ENCODE results near the gene TGM2. TPM values are rescaled to one million over a fixed set of nuclear protein-coding genes. Genes with fewer than 3 reads are reported as not detected.
A peak's percentile ranks its signal among the peaks of the same experiment; 100 is the strongest.

The TGM2 gene
- total RNA-seq, 1 donor from 2014 or later = 529 TPM

GRCh38 chr20:38111366-38112232 is 53.5 kb downstream of the TGM2 start:
- intact Hi-C loops (cut with DNase I) = loop anchor here (2.0 to 5.0 kb wide), 2 partner anchors 39 to 41 kb away; no protein-coding TSS in a partner anchor
- Histone ChIP-seq H3K9me3 (no peaks in the 10 kb centered on the region), H3K36me3 (no peaks in the 10 kb centered on the region), H3K27me3 (no peaks in the 10 kb centered on the region), H3K4me1 (peaks cover 12 to 43% of the 10 kb centered on the region in 2 donors), H3K4me3 (no peak overlapping the region), H3K27ac (peak overlapping the region; percentile 86 to 88)
- no peak for TF ChIP-seq CTCF (IDR thresholded peaks at IDR 0.05)
- no peak for DNase-seq (ENCODE audit: low spot score in 2 of 2)

- Histone ChIP-seq H3K27ac (peak overlapping the region; percentile 86 to 88), H3K27me3 (no peaks in the 10 kb centered on the region), H3K4me1 (peaks cover 12 to 43% of the 10 kb centered on the region in 2 donors), H3K4me3 (no peak overlapping the region), H3K36me3 (no peaks in the 10 kb centered on the region), H3K9me3 (no peaks in the 10 kb centered on the region)
- DNase-seq (ENCODE audit: low spot score in 2 of 2) = no peak
- intact Hi-C loops (cut with DNase I) = loop anchor here (1.0 to 5.0 kb wide), 3 partner anchors 15 to 42 kb away; no protein-coding TSS in a partner anchor
- TF ChIP-seq CTCF (IDR thresholded peaks at IDR 0.05) = no peak
Measured at GRCh38 chr20:38110525-38111178, 54.4 kb downstream of the TGM2 start.

- intact Hi-C loops (cut with DNase I) = loop anchor here (1.0 to 5.0 kb wide), 4 partner anchors 15 to 57 kb away; no protein-coding TSS in a partner anchor
- Histone ChIP-seq H3K9me3 (no peaks in the 10 kb centered on the region), H3K36me3 (no peaks in the 10 kb centered on the region), H3K4me1 (peaks cover 12 to 43% of the 10 kb centered on the region in 2 donors), H3K27me3 (no peaks in the 10 kb centered on the region), H3K4me3 (no peak overlapping the region), H3K27ac (peak overlapping the region; percentile 86 to 88)
- peak in 1 of 2 donors; percentile 94 for DNase-seq (ENCODE audit: low spot score in 2 of 2)
- TF ChIP-seq CTCF (IDR thresholded peaks at IDR 0.05) = no peak
Measured at GRCh38 chr20:38109591-38110524, 55.2 kb downstream of the TGM2 start.

- no peaks in the 10 kb centered on the region for H3K36me3 ChIP-seq
- no peak overlapping the region for H3K4me3 ChIP-seq
- peaks cover 12 to 43% of the 10 kb centered on the region in 2 donors for H3K4me1 ChIP-seq
- intact Hi-C loops (cut with DNase I) = loop anchor here (2.0 kb wide), 1 partner anchor 58 kb away; no protein-coding TSS in a partner anchor
- H3K27me3 ChIP-seq = no peaks in the 10 kb centered on the region
- no peaks in the 10 kb centered on the region for H3K9me3 ChIP-seq
- DNase-seq (ENCODE audit: low spot score in 2 of 2) = no peak
- no peak for TF ChIP-seq CTCF (IDR thresholded peaks at IDR 0.05)
- peak overlapping the region; percentile 86 to 88 for H3K27ac ChIP-seq
Measured at GRCh38 chr20:38108986-38109541, 56.0 kb downstream of the TGM2 start.

Measured in ascending aorta (tissue), 2 donors.